ENCODE results near the gene STK11. TPM values are rescaled to one million over a fixed set of nuclear protein-coding genes. Genes with fewer than 3 reads are reported as not detected.

Gene STK11
- polyA plus RNA-seq, 1 donor from 2014 or later: 51.6 TPM

GRCh38 chr19:1169921-1170885, 35.4 kb upstream of the STK11 start:
- no peaks in the 10 kb centered on the region for H3K27me3 ChIP-seq (ENCODE audit: insufficient read depth, low read depth, low read length)
- no peaks in the 10 kb centered on the region for H4K20me1 ChIP-seq (ENCODE audit: insufficient read depth)
- no peak overlapping the region for H3K9ac ChIP-seq (ENCODE audit: low read length)
- H3K9me2 ChIP-seq (ENCODE audit: insufficient read depth, low read length): no peaks in the 10 kb centered on the region
- H3K27ac ChIP-seq (ENCODE audit: low read length): no peak overlapping the region
- no peak overlapping the region for H3K4me2 ChIP-seq (ENCODE audit: low read length)
- no peak for TF ChIP-seq MXI1 (conservative IDR thresholded peaks at IDR 0.05; ENCODE audit: poor library complexity, severe bottlenecking)
- TF ChIP-seq POLR2AphosphoS5 (IDR thresholded peaks at IDR 0.05): no peak
- no peak for TF ChIP-seq EZH2 (IDR thresholded peaks at IDR 0.05; ENCODE audit: borderline replicate concordance, insufficient read depth, low read length, poor library complexity, severe bottlenecking)
- TF ChIP-seq REST (IDR thresholded peaks at IDR 0.05; ENCODE audit: borderline replicate concordance): no peak
- no peak for TF ChIP-seq EP300 (conservative IDR thresholded peaks at IDR 0.05; ENCODE audit: poor library complexity, severe bottlenecking)
- TF ChIP-seq TAF1 (IDR thresholded peaks at IDR 0.05; ENCODE audit: low read depth): no peak
- no peak for TF ChIP-seq RAD21 (conservative IDR thresholded peaks at IDR 0.05)
- no peak for TF ChIP-seq SMC3 (conservative IDR thresholded peaks at IDR 0.05; ENCODE audit: poor library complexity)
- TF ChIP-seq CTCF (IDR thresholded peaks at IDR 0.05; ENCODE audit: poor library complexity, severe bottlenecking): no peak
- peaks cover 8% of the 10 kb centered on the region for H3K36me3 ChIP-seq (ENCODE audit: insufficient read depth, low read length)
- H3K4me3 ChIP-seq (ENCODE audit: low read length): no peak overlapping the region
- H3K79me2 ChIP-seq (replicated peaks; ENCODE audit: insufficient read depth, low read length): no peaks in the 10 kb centered on the region
- H2AFZ ChIP-seq (ENCODE audit: low read depth, low read length): no peak overlapping the region
- peaks cover 5% of the 10 kb centered on the region for H3K9me3 ChIP-seq (ENCODE audit: low read length)
- no peaks in the 10 kb centered on the region for H3F3A ChIP-seq (ENCODE audit: insufficient read depth, low read length, poor library complexity, severe bottlenecking)

GRCh38 chr19:1170938-1171754, 34.4 kb upstream of the STK11 start:
- Histone ChIP-seq H3K9me2 (ENCODE audit: insufficient read depth, low read length) (no peaks in the 10 kb centered on the region), H3F3A (ENCODE audit: insufficient read depth, low read length, poor library complexity, severe bottlenecking) (no peaks in the 10 kb centered on the region), H3K9me3 (ENCODE audit: low read length) (peaks cover 5% of the 10 kb centered on the region), H3K27ac (ENCODE audit: low read length) (no peak overlapping the region), H3K79me2 (replicated peaks; ENCODE audit: insufficient read depth, low read length) (no peaks in the 10 kb centered on the region), H2AFZ (ENCODE audit: low read depth, low read length) (no peak overlapping the region), H4K20me1 (ENCODE audit: insufficient read depth) (no peaks in the 10 kb centered on the region), H3K4me3 (ENCODE audit: low read length) (peak overlapping the region; percentile 87), H3K27me3 (ENCODE audit: insufficient read depth, low read depth, low read length) (no peaks in the 10 kb centered on the region), H3K4me2 (ENCODE audit: low read length) (no peak overlapping the region), H3K9ac (ENCODE audit: low read length) (no peak overlapping the region), H3K36me3 (ENCODE audit: insufficient read depth, low read length) (peaks cover 8% of the 10 kb centered on the region)
- no peak for TF ChIP-seq MXI1 (conservative IDR thresholded peaks at IDR 0.05; ENCODE audit: poor library complexity, severe bottlenecking)
- TF ChIP-seq EP300 (conservative IDR thresholded peaks at IDR 0.05; ENCODE audit: poor library complexity, severe bottlenecking): no peak
- no peak for TF ChIP-seq POLR2AphosphoS5 (IDR thresholded peaks at IDR 0.05)
- no peak for TF ChIP-seq TAF1 (IDR thresholded peaks at IDR 0.05; ENCODE audit: low read depth)
- TF ChIP-seq SMC3 (conservative IDR thresholded peaks at IDR 0.05; ENCODE audit: poor library complexity): no peak
- no peak for TF ChIP-seq CTCF (IDR thresholded peaks at IDR 0.05; ENCODE audit: poor library complexity, severe bottlenecking)
- no peak for TF ChIP-seq REST (IDR thresholded peaks at IDR 0.05; ENCODE audit: borderline replicate concordance)
- no peak for TF ChIP-seq RAD21 (conservative IDR thresholded peaks at IDR 0.05)
- TF ChIP-seq EZH2 (IDR thresholded peaks at IDR 0.05; ENCODE audit: borderline replicate concordance, insufficient read depth, low read length, poor library complexity, severe bottlenecking): no peak

Data from neural cell (in vitro differentiated cells).